T follicular helper cell (primary cell): ENCODE measurements around the gene MRPS31.
"Not testable (repeated sequence)": the region's sequence is repeated elsewhere in the genome, so short reads cannot be mapped to it uniquely, and the experiment has no call there.

ENCODE experiments used
- DNase-seq: peaks from one replicate; pipeline ENCODE4 v3.0.0-alpha.2; 2020; ENCODE audit warnings: low read depth

The MRPS31 gene

GRCh38 chr13:40789275-40790153 is 18.5 kb upstream of the MRPS31 start, which contains the start of gene SLC25A15:
Gene SLC25A15, plus strand, starts transcription at chr13:40789611. Its CDS starts 3,616 bp downstream, at chr13:40793227.
- peak; percentile 49 for DNase-seq

GRCh38 chr13:40788540-40789274 is 17.7 kb upstream of the MRPS31 start:
- not testable (repeated sequence) for DNase-seq

GRCh38 chr13:40787062-40787461 is 16.1 kb upstream of the MRPS31 start:
- DNase-seq, result no peak

GRCh38 chr13:40786568-40786996 is 15.6 kb upstream of the MRPS31 start:
- DNase-seq, result no peak

- no peak for DNase-seq
Observed at GRCh38 chr13:40784540-40784939, 13.6 kb upstream of the MRPS31 start.

GRCh38 chr13:40782971-40783370 is 12.0 kb upstream of the MRPS31 start:
- DNase-seq, result not testable (repeated sequence)

GRCh38 chr13:40781717-40782116 is 10.7 kb upstream of the MRPS31 start:
- DNase-seq, result no peak

- DNase-seq, result no peak
Observed at GRCh38 chr13:40780822-40781401, 9.9 kb upstream of the MRPS31 start.

GRCh38 chr13:40779796-40780285 is 8.9 kb upstream of the MRPS31 start:
- no peak for DNase-seq

- DNase-seq, result no peak
Observed at GRCh38 chr13:40779049-40779448, 8.1 kb upstream of the MRPS31 start.

- no peak for DNase-seq
Observed at GRCh38 chr13:40777809-40778175, 6.8 kb upstream of the MRPS31 start.

GRCh38 chr13:40777166-40777808 is 6.3 kb upstream of the MRPS31 start:
- peak; percentile 15 for DNase-seq

GRCh38 chr13:40776681-40777165 is 5.7 kb upstream of the MRPS31 start:
- DNase-seq, result peak; percentile 67

GRCh38 chr13:40776232-40776631 is 5.2 kb upstream of the MRPS31 start:
- DNase-seq, result no peak

GRCh38 chr13:40774672-40775071 is 3.7 kb upstream of the MRPS31 start:
- no peak for DNase-seq

- DNase-seq, result no peak
Observed at GRCh38 chr13:40772765-40773473, 1.9 kb upstream of the MRPS31 start.

- no peak for DNase-seq
Observed at GRCh38 chr13:40770609-40770933, 419 bp downstream of the MRPS31 start.

GRCh38 chr13:40769970-40770369 is 1.0 kb downstream of the MRPS31 start:
- DNase-seq, result no peak

- no peak for DNase-seq
Observed at GRCh38 chr13:40765602-40766001, 5.4 kb downstream of the MRPS31 start.

GRCh38 chr13:40764587-40765403 is 6.2 kb downstream of the MRPS31 start:
- no peak for DNase-seq
